HG02840 (cell line): ENCODE data around the gene DZIP1.
"Not testable (repeated sequence)": the region's sequence is repeated elsewhere in the genome, so short reads cannot be mapped to it uniquely, and the experiment has no call there.

ENCODE experiments used
- ATAC-seq: cut with Tn5 transposase; IDR thresholded peaks from one replicate; pipeline ENCODE4 v1.9.1; 2021; ENCODE audit warnings: mild to moderate bottlenecking, moderate library complexity, moderate number of reproducible peaks; ENCODE audit not compliant: unreplicated experiment, low FRiP score

DZIP1 gene

GRCh38 chr13:95605448-95606125 lies 38.9 kb downstream of the DZIP1 start:
- no peak for ATAC-seq

- ATAC-seq, result no peak
Observed at GRCh38 chr13:95604556-95604915, 40.0 kb downstream of the DZIP1 start.

DNA sequence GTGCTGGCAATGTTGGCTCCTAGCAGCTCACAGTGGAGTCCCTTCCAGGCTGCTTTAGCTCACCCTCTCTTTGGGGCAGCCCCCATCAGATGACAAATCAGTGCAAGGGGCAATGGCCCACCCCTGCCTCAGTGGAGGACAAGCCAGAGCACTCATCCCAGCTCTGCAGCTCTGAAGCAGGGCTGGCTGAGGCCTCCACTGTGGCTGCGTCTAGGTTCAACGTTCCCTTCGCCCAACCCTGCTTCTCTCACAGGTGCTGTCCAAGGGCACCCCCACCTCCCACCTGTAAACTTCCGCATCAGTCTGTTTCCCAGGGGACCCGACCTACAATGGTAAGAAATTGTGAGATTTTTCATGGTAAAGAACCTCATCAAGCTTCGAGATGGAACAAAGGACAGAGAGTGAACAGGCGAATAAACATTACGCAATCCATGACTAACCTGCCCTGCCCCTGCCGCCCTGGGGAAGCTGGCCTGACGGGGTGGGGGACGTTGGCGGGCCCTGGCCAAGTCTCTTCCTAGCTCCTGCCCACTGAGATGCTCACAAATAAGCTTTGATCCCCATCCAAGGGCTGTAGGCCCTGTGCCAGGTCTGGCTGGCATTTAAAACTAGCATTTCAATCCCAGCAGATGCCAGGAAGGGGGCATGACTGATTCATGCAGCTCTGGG lies 40.5 kb downstream of the DZIP1 start:
- no peak for ATAC-seq

- ATAC-seq, result no peak
Observed at GRCh38 chr13:95601906-95602305, 42.6 kb downstream of the DZIP1 start.

DNA sequence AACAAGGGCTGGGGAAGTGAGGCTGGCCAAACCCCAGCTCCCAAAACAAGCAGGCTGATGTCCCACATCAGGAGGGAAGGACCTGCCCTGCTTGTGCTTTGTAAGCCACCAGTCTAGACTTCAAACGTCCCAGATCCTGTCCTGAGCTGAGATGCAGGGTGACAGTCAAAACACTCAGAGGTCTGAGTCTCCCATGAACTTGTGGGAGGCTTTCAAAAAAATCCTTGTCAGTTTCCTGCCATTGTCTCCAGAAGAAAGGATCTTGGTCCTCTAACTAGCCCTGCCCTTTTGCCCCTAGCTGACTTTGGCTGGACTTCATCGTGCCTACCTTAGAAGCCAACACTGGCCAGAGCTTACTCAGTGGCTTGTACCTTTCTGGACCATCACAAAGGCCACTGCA lies 43.3 kb downstream of the DZIP1 start:
- ATAC-seq, result no peak

GRCh38 chr13:95596701-95597100 lies 47.8 kb downstream of the DZIP1 start:
- no peak for ATAC-seq

- no peak for ATAC-seq
Observed at GRCh38 chr13:95593462-95593861, 51.0 kb downstream of the DZIP1 start.

DNA sequence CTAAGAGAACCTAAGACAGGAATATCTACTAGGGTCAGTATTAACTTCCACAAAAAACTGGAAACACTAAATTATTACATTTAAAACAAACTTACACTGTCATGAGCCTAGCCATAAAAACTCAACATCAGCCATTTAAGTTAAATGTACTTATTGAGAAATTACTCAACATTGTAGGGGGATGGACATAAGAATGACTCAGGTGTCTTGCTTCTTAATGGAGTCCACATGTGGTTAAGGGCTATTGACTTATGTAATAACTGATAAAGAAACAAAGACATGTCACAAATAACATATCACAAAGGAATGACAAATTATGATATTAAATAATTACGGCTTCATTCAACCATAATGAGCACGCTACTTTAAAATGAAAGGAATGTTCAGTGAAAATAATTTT lies 55.8 kb downstream of the DZIP1 start:
- ATAC-seq, result no peak

DNA sequence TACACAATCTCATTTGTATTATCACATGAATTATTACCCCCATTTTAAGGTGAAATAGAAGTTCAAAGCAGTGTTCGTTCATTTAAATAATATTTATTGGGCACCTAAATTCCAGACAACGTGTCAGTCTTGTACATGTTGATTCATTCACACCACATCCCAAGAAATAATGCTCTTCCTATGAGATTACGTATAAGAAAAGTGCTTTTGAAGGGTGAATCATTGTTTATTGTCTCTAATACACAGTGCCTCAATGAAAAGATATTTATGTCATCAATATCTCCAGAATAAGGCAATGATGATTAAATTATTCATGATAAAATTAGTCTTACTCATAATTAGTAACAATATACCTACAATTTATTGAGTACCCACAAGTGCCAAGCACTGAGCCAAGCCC lies 56.4 kb downstream of the DZIP1 start:
- ATAC-seq, result no peak

- ATAC-seq, result no peak
Observed at GRCh38 chr13:95585867-95586266, 58.6 kb downstream of the DZIP1 start.

- ATAC-seq, result peak; percentile 72
Observed at GRCh38 chr13:95579303-95579702, 65.2 kb downstream of the DZIP1 start.

DNA sequence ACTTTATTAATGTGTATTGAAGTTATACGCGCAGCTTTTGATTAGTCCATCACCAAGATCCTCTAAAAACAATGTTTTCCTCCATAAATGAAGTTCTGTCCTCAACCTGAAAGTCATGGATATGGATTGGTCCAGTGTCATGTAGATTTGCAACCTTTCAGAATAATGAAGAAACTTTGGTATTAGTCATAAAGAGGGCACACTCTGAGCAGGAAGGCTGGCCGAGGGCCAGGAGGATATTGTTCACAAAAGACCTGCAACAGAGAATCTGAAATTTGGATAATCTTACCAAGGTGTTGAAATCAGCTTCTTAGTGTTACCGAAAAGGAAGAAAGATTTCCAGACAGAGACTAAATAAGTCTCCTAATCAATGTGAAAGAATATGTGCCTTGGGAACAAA lies 71.3 kb downstream of the DZIP1 start:
- no peak for ATAC-seq

DNA sequence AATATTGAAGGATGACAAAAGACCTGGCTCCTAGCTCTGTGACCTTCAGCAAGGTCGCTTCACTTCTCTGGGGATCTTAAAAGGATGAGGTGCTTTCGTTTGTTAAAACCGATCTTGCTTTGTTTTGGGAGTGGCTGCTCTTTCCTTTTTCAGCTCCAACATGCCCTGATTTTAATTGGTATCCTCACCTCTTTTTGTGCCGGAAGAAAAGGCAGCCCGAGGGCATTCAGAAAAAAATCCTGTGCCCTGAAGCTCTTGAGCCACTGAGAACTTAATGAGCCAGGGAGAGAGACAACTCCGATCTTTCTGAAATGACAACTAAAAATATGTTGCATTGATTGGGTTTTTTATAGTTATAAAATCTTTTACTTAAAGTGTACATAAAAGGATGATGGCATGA lies 72.6 kb downstream of the DZIP1 start:
- no peak for ATAC-seq

- ATAC-seq, result no peak
Observed at GRCh38 chr13:95570016-95570415, 74.5 kb downstream of the DZIP1 start.

- no peak for ATAC-seq
Observed at GRCh38 chr13:95568131-95568530, 76.4 kb downstream of the DZIP1 start.

GRCh38 chr13:95565758-95566157 lies 78.7 kb downstream of the DZIP1 start:
- ATAC-seq, result not testable (repeated sequence)

- no peak for ATAC-seq
Observed at GRCh38 chr13:95564733-95565291, 79.7 kb downstream of the DZIP1 start.

GRCh38 chr13:95564091-95564490 lies 80.4 kb downstream of the DZIP1 start:
- no peak for ATAC-seq

DNA sequence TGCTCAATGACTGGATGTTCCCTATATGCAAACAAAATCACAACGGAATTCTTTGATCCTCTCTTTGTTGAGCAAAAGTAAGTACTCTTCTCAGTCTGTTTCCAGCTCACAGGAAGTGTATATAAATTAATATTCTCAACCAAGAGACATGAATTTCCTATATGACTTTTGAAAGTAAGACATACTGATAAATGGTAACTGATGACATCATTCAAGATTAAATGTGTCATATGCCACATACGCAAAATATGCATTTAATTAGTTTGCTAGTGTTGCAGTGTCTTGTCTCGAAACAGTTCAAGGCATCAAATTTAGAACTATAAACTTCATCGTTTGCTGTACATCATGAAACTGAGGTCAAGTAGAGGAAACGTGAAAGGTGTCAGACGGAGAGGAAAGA lies 84.1 kb downstream of the DZIP1 start:
- no peak for ATAC-seq

- no peak for ATAC-seq
Observed at GRCh38 chr13:95559100-95559499, 85.4 kb downstream of the DZIP1 start.

GRCh38 chr13:95557013-95557412 lies 87.5 kb downstream of the DZIP1 start:
- ATAC-seq, result no peak
